ENCODE measurements around the gene PLXNB3.

Gene PLXNB3

GRCh38 chrX:153793291-153793690 lies 29.2 kb downstream of the PLXNB3 start:
- peak; percentile 10 for DNase-seq (ENCODE audit: low spot score)

- peak; percentile 98 for DNase-seq (ENCODE audit: low spot score)
These were observed 30.2 kb downstream of the PLXNB3 start, which contains the start of the genes IDH3G and SSR4 for GRCh38 chrX:153794018-153794896. IDH3G (minus strand) TSS chrX:153794375; CDS start chrX:153794326, 49 bp downstream. SSR4 (plus strand) TSS chrX:153794668; CDS start chrX:153794688, 20 bp downstream.

- DNase-seq (ENCODE audit: low spot score), result peak; percentile 24
These were observed 31.1 kb downstream of the PLXNB3 start for GRCh38 chrX:153794897-153795816.

GRCh38 chrX:153797415-153798015 lies 33.5 kb downstream of the PLXNB3 start:
- DNase-seq (ENCODE audit: low spot score), result no peak

- no peak for DNase-seq (ENCODE audit: low spot score)
These were observed 35.3 kb downstream of the PLXNB3 start for GRCh38 chrX:153799326-153799725.

GRCh38 chrX:153800177-153800722 lies 36.2 kb downstream of the PLXNB3 start:
- DNase-seq (ENCODE audit: low spot score), result no peak

GRCh38 chrX:153800746-153801145 lies 36.7 kb downstream of the PLXNB3 start:
- no peak for DNase-seq (ENCODE audit: low spot score)

GRCh38 chrX:153801669-153802068 lies 37.6 kb downstream of the PLXNB3 start:
- DNase-seq (ENCODE audit: low spot score), result no peak

- DNase-seq (ENCODE audit: low spot score), result no peak
These were observed 38.5 kb downstream of the PLXNB3 start for GRCh38 chrX:153802513-153803045.

- no peak for DNase-seq (ENCODE audit: low spot score)
These were observed 39.4 kb downstream of the PLXNB3 start for GRCh38 chrX:153803211-153804099.

GRCh38 chrX:153804100-153804595 lies 40.1 kb downstream of the PLXNB3 start:
- DNase-seq (ENCODE audit: low spot score), result no peak

- DNase-seq (ENCODE audit: low spot score), result no peak
These were observed 40.6 kb downstream of the PLXNB3 start for GRCh38 chrX:153804621-153805020.

- no peak for DNase-seq (ENCODE audit: low spot score)
These were observed 41.4 kb downstream of the PLXNB3 start for GRCh38 chrX:153805436-153805835.

GRCh38 chrX:153806999-153807575 lies 43.0 kb downstream of the PLXNB3 start:
- no peak for DNase-seq (ENCODE audit: low spot score)

- DNase-seq (ENCODE audit: low spot score), result no peak
These were observed 43.9 kb downstream of the PLXNB3 start for GRCh38 chrX:153807976-153808375.

GRCh38 chrX:153812220-153812619 lies 48.2 kb downstream of the PLXNB3 start:
- no peak for DNase-seq (ENCODE audit: low spot score)

GRCh38 chrX:153813161-153813560 lies 49.1 kb downstream of the PLXNB3 start:
- DNase-seq (ENCODE audit: low spot score), result no peak

GRCh38 chrX:153814591-153815315 lies 50.7 kb downstream of the PLXNB3 start:
- no peak for DNase-seq (ENCODE audit: low spot score)

Data from GM03348 (cell line).